HG03097 (cell line): Measurements from ENCODE around the gene CCDC184.
"Not testable (repeated sequence)": the region's sequence is repeated elsewhere in the genome, so short reads cannot be mapped to it uniquely, and the experiment has no call there.

Experiments
- ATAC-seq: cut with Tn5 transposase; IDR thresholded peaks from one replicate; pipeline ENCODE4 v1.9.1; 2021; ENCODE audit not compliant: unreplicated experiment, low FRiP score

CCDC184 gene

GRCh38 chr12:48201516-48201915, 18.1 kb downstream of the CCDC184 start:
- no peak for ATAC-seq

- no peak for ATAC-seq
Observed at GRCh38 chr12:48202766-48203165, 19.3 kb downstream of the CCDC184 start.

- no peak for ATAC-seq
Observed at GRCh38 chr12:48203192-48203591, 19.7 kb downstream of the CCDC184 start, which contains the start of gene OR10AD1. OR10AD1 (minus strand) TSS chr12:48203292; CDS start chr12:48203292, 0 bp downstream.

- ATAC-seq, result not testable (repeated sequence)
Observed at GRCh38 chr12:48209495-48209894, 26.1 kb downstream of the CCDC184 start.

- ATAC-seq, result no peak
Observed at GRCh38 chr12:48216785-48217184, 33.3 kb downstream of the CCDC184 start.

- no peak for ATAC-seq
Observed at GRCh38 chr12:48219631-48220030, 36.2 kb downstream of the CCDC184 start.

- ATAC-seq, result no peak
Observed at GRCh38 chr12:48220701-48221100, 37.3 kb downstream of the CCDC184 start.

- no peak for ATAC-seq
Observed at GRCh38 chr12:48221645-48222044, 38.2 kb downstream of the CCDC184 start.

GRCh38 chr12:48224533-48224932, 41.1 kb downstream of the CCDC184 start:
- ATAC-seq, result not testable (repeated sequence)

GRCh38 chr12:48231169-48231958, 47.9 kb downstream of the CCDC184 start:
- ATAC-seq, result not testable (repeated sequence)
